Natural killer cell (primary cell): ENCODE measurements around the gene CLDN34. TPM values are rescaled to one million over a fixed set of nuclear protein-coding genes. Genes with fewer than 3 reads are reported as not detected.

Experiments
- ATAC-seq, 3 donors: fragments of 150-1000 bp in 2 of 3; fragments of 200-7000 bp in 1 of 3; cut with Tn5 transposase; 1 replicate in 1 of 3; 2 replicates in 2 of 3; pipeline ENCODE4 v1.10.0; 2021; ENCODE audit warnings: mild to moderate bottlenecking in 2 of 3, moderate library complexity in 2 of 3
- DNase-seq, 2 donors: peaks; one replicate each; pipeline versions ENCODE4 v3.0.0 to v3.0.0-alpha.2; 2013 to 2021; ENCODE audit warnings: mixed read lengths in 1 of 2
- H3K27ac ChIP-seq: one replicate; pipeline ENCODE4 v1.5.1; 2013; ENCODE audit warnings: mild to moderate bottlenecking, low read length
- H3K27me3 ChIP-seq: one replicate; pipeline ENCODE4 v1.6.1; 2013; ENCODE audit warnings: low read length; ENCODE audit not compliant: control insufficient read depth, insufficient read depth
- H3K36me3 ChIP-seq: one replicate; pipeline ENCODE4 v1.6.1; 2013; ENCODE audit warnings: low read length; ENCODE audit not compliant: control insufficient read depth, insufficient read depth
- H3K4me1 ChIP-seq: one replicate; pipeline ENCODE4 v1.6.1; 2013; ENCODE audit warnings: low read length; ENCODE audit not compliant: control insufficient read depth, insufficient read depth
- H3K4me3 ChIP-seq: one replicate; pipeline ENCODE4 v1.5.1; 2013; ENCODE audit warnings: low read length
- H3K9me3 ChIP-seq: one replicate; pipeline ENCODE4 v1.6.1; 2013; ENCODE audit warnings: low read length; ENCODE audit not compliant: control insufficient read depth, insufficient read depth
- H3K27ac Mint-ChIP-seq, 2 donors: one replicate each; pipeline ENCODE4 v1.8.0; 2022; ENCODE audit warnings: mild to moderate bottlenecking in 2 of 2, mixed read lengths in 2 of 2, moderate library complexity in 1 of 2
- H3K27me3 Mint-ChIP-seq, 2 donors: one replicate each; pipeline ENCODE4 v1.8.0; 2022; ENCODE audit warnings: low read depth in 2 of 2, mixed read lengths in 2 of 2
- H3K36me3 Mint-ChIP-seq: one replicate; pipeline ENCODE4 v1.8.0; 2022; ENCODE audit warnings: mixed read lengths
- H3K4me1 Mint-ChIP-seq, 2 donors: one replicate each; pipeline ENCODE4 v1.8.0; 2022; ENCODE audit warnings: mixed read lengths in 2 of 2
- H3K4me3 Mint-ChIP-seq: one replicate; pipeline ENCODE4 v1.8.0; 2022; ENCODE audit warnings: mild to moderate bottlenecking, moderate library complexity, mixed read lengths
- H3K9me3 Mint-ChIP-seq, 2 donors: one replicate each; pipeline ENCODE4 v1.8.0; 2022; ENCODE audit warnings: mixed read lengths in 2 of 2
- CTCF ChIP-seq: fragments of 200-600 bp; IDR thresholded peaks from one replicate; pipeline ENCODE4 v1.8.0; 2022; ENCODE audit warnings: antibody characterized with exemption
- WGBS: methylation state at CpG from one replicate; pipeline ENCODE4 v1.1.7; 2013; ENCODE audit warnings: missing lambda C conversion rate; ENCODE audit not compliant: insufficient coverage; 5-methylcytosine and 5-hydroxymethylcytosine counted together
- intact Hi-C: fragments of 100-400 bp; cut with micrococcal nuclease; formaldehyde crosslinking; loops from one replicate; pipeline ENCODE4 v1.14.2; 2022
- total RNA-seq, 4 donors: library from RNA; stranded (reverse); fragments of 120-200 nt in 1 of 4; gene quantifications; one replicate each; pipeline versions ENCODE4 v1.2.3 to v1.2.4, GENCODE V29; 2013 to 2022

The CLDN34 gene
- total RNA-seq, 3 donors from 2014 or later (not counting 1 experiment from before 2014, with no cell fraction given): not detected

- no peak for TF ChIP-seq CTCF
- Histone ChIP-seq H3K27ac (peak overlapping the region; percentile 11), H3K4me3 (peak overlapping the region; percentile 56), H3K36me3 (no peaks in the 10 kb centered on the region), H3K9me3 (no peaks in the 10 kb centered on the region), H3K4me1 (peaks cover 18% of the 10 kb centered on the region), H3K27me3 (no peaks in the 10 kb centered on the region)
- DNase-seq (peak; percentile 77 to 88), ATAC-seq (peak; percentile 93 to 96 (median 94))
- Mint-ChIP-seq H3K4me3 (peak overlapping the region; percentile 72), H3K27ac (peak overlapping the region in 1 of 2 donors; percentile 65), H3K27me3 (peaks cover 7 to 14% of the 10 kb centered on the region in 2 donors), H3K4me1 (peaks cover 14 to 18% of the 10 kb centered on the region in 2 donors), H3K36me3 (no peaks in the 10 kb centered on the region), H3K9me3 (no peaks in the 10 kb centered on the region)
- intact Hi-C loops: no loop called here
- under 1% methylated on average over 105 of the region's 110 CpGs for WGBS
Measured at GRCh38 chrX:10014462-10015354, 47.5 kb downstream of the CLDN34 start.

- peaks cover 18% of the 10 kb centered on the region for H3K4me1 ChIP-seq
- peaks cover 7 to 9% of the 10 kb centered on the region in 2 donors for H3K27me3 Mint-ChIP-seq
- no peaks in the 10 kb centered on the region for H3K27me3 ChIP-seq
- no peak overlapping the region for H3K27ac ChIP-seq
- H3K4me3 Mint-ChIP-seq: no peak overlapping the region
- H3K36me3 ChIP-seq: no peaks in the 10 kb centered on the region
- intact Hi-C loops: no loop called here
- peaks cover 14 to 18% of the 10 kb centered on the region in 2 donors for H3K4me1 Mint-ChIP-seq
- WGBS: under 1% methylated on average over 70 of the region's 71 CpGs
- DNase-seq: no peak
- no peaks in the 10 kb centered on the region for H3K9me3 Mint-ChIP-seq
- H3K4me3 ChIP-seq: no peak overlapping the region
- H3K27ac Mint-ChIP-seq: no peak overlapping the region
- TF ChIP-seq CTCF: no peak
- no peaks in the 10 kb centered on the region for H3K9me3 ChIP-seq
- no peaks in the 10 kb centered on the region for H3K36me3 Mint-ChIP-seq
- ATAC-seq: peak; percentile 6 to 21 (median 11)
Measured at GRCh38 chrX:10015355-10015722, 48.2 kb downstream of the CLDN34 start.

GRCh38 chrX:10015723-10016518 is 48.8 kb downstream of the CLDN34 start:
- no peaks in the 10 kb centered on the region for H3K36me3 Mint-ChIP-seq
- 21% methylated on average over 87 of the region's 87 CpGs for WGBS
- Histone ChIP-seq H3K4me3 (peak overlapping the region; percentile 28), H3K4me1 (peaks cover 18% of the 10 kb centered on the region), H3K9me3 (no peaks in the 10 kb centered on the region), H3K27me3 (no peaks in the 10 kb centered on the region), H3K36me3 (no peaks in the 10 kb centered on the region), H3K27ac (no peak overlapping the region)
- no peak for TF ChIP-seq CTCF
- intact Hi-C loops: no loop called here
- H3K9me3 Mint-ChIP-seq: no peaks in the 10 kb centered on the region
- peaks cover 8 to 17% of the 10 kb centered on the region in 2 donors for H3K4me1 Mint-ChIP-seq
- peaks cover 3 to 7% of the 10 kb centered on the region in 2 donors for H3K27me3 Mint-ChIP-seq
- ATAC-seq: peak; percentile 10 to 31 (median 18)
- H3K27ac Mint-ChIP-seq: no peak overlapping the region
- H3K4me3 Mint-ChIP-seq: peak overlapping the region; percentile 64
- DNase-seq: peak; percentile 17 to 46
